WTC11 (cell line): ENCODE measurements around the gene SOX5.

Source experiments
- CBFB ChIP-seq: sonication (generic); formaldehyde crosslinking; IDR thresholded peaks from 2 replicates; pipeline ENCODE4 v1.8.1; 2022; ENCODE audit warnings: mild to moderate bottlenecking, low read depth, missing genetic modification reagents
- CREB1 ChIP-seq: sonication (generic); formaldehyde crosslinking; IDR thresholded peaks from 2 replicates; pipeline ENCODE4 v1.8.0; 2023; ENCODE audit warnings: mild to moderate bottlenecking, missing genetic modification reagents
- CREM ChIP-seq: sonication (generic); formaldehyde crosslinking; IDR thresholded peaks from 2 replicates; pipeline ENCODE4 v1.8.1; 2022; ENCODE audit warnings: mild to moderate bottlenecking, missing genetic modification reagents, moderate library complexity
- ELF4 ChIP-seq: sonication (generic); formaldehyde crosslinking; IDR thresholded peaks from 2 replicates; pipeline ENCODE4 v1.8.1; 2022; ENCODE audit warnings: low read depth, mild to moderate bottlenecking, moderate library complexity, missing genetic modification reagents
- ESRRA ChIP-seq: sonication (generic); formaldehyde crosslinking; IDR thresholded peaks from 2 replicates; pipeline ENCODE4 v1.8.1; 2022; ENCODE audit warnings: mild to moderate bottlenecking, missing genetic modification reagents, borderline replicate concordance
- FOXJ3 ChIP-seq: sonication (generic); formaldehyde crosslinking; IDR thresholded peaks from 2 replicates; pipeline ENCODE4 v1.9.0; 2021; ENCODE audit warnings: missing genetic modification reagents, mild to moderate bottlenecking, borderline replicate concordance
- FOXK1 ChIP-seq: sonication (generic); formaldehyde crosslinking; IDR thresholded peaks from 2 replicates; pipeline ENCODE4 v1.8.0; 2022; ENCODE audit warnings: mild to moderate bottlenecking, moderate library complexity, missing genetic modification reagents
- NFE2L1 ChIP-seq: sonication (generic); formaldehyde crosslinking; IDR thresholded peaks from 2 replicates; pipeline ENCODE4 v1.8.1; 2023; ENCODE audit warnings: missing genetic modification reagents
- PRRX2 ChIP-seq: fragments of 250-450 bp; sonication (Bioruptor Pico); IDR thresholded peaks from 2 replicates; pipeline ENCODE4 v1.8.0; 2021; ENCODE audit warnings: mild to moderate bottlenecking
- SMAD3 ChIP-seq: sonication (generic); formaldehyde crosslinking; IDR thresholded peaks from 2 replicates; pipeline ENCODE4 v1.8.0; 2022; ENCODE audit warnings: missing genetic modification reagents, mild to moderate bottlenecking, borderline replicate concordance
- SMAD4 ChIP-seq: sonication (generic); formaldehyde crosslinking; IDR thresholded peaks from 2 replicates; pipeline ENCODE4 v1.8.0; 2022; ENCODE audit warnings: mild to moderate bottlenecking, missing genetic modification reagents
- TF ChIP-seq, protein P1 (sequence below): fragments of 200-600 bp; IDR thresholded peaks from 2 replicates; pipeline ENCODE4 v1.8.0; 2022; ENCODE audit warnings: antibody characterized with exemption
- TF ChIP-seq, protein P2 (sequence below): sonication (generic); formaldehyde crosslinking; IDR thresholded peaks from 2 replicates; pipeline ENCODE4 v1.8.0; 2023; ENCODE audit warnings: missing genetic modification reagents, mild to moderate bottlenecking, borderline replicate concordance
- TF ChIP-seq, protein P3 (sequence below): sonication (generic); formaldehyde crosslinking; conservative IDR thresholded peaks from 2 replicates; pipeline ENCODE4 v1.8.1; 2022; ENCODE audit warnings: mild to moderate bottlenecking, missing genetic modification reagents

DNA sequence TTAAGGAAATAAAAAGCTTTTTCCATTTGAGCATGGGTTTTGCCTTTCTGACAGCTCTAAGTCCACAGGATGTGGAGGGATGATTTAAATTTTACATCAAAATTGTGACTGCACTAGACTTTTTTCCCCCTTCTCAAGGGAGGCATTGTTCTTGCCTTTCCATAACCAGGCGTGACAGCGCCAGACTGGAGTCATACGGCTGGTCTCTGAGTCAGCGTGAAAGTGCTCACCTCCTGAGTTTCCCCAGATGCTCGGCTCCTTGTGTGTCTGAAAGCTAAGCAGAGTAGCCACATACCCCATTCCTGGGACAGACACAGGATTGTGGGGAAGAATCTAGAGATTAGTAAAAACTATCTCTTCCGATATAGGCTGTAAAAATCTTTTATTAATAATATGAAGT is 43.1 kb downstream of the SOX5 start:
- TF ChIP-seq, protein P1, sequence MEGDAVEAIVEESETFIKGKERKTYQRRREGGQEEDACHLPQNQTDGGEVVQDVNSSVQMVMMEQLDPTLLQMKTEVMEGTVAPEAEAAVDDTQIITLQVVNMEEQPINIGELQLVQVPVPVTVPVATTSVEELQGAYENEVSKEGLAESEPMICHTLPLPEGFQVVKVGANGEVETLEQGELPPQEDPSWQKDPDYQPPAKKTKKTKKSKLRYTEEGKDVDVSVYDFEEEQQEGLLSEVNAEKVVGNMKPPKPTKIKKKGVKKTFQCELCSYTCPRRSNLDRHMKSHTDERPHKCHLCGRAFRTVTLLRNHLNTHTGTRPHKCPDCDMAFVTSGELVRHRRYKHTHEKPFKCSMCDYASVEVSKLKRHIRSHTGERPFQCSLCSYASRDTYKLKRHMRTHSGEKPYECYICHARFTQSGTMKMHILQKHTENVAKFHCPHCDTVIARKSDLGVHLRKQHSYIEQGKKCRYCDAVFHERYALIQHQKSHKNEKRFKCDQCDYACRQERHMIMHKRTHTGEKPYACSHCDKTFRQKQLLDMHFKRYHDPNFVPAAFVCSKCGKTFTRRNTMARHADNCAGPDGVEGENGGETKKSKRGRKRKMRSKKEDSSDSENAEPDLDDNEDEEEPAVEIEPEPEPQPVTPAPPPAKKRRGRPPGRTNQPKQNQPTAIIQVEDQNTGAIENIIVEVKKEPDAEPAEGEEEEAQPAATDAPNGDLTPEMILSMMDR, result no peak
- TF ChIP-seq SMAD4 (CRISPR knock-in tag) (no peak), ESRRA (CRISPR knock-in tag) (no peak), FOXJ3 (CRISPR knock-in tag) (no peak), CREM (CRISPR knock-in tag) (no peak), CREB1 (CRISPR knock-in tag) (no peak), ELF4 (CRISPR knock-in tag) (no peak), NFE2L1 (CRISPR knock-in tag) (no peak), FOXK1 (no peak), CBFB (no peak), PRRX2 (CRISPR knock-in tag) (no peak), SMAD3 (CRISPR knock-in tag) (no peak)
- TF ChIP-seq, protein P2, sequence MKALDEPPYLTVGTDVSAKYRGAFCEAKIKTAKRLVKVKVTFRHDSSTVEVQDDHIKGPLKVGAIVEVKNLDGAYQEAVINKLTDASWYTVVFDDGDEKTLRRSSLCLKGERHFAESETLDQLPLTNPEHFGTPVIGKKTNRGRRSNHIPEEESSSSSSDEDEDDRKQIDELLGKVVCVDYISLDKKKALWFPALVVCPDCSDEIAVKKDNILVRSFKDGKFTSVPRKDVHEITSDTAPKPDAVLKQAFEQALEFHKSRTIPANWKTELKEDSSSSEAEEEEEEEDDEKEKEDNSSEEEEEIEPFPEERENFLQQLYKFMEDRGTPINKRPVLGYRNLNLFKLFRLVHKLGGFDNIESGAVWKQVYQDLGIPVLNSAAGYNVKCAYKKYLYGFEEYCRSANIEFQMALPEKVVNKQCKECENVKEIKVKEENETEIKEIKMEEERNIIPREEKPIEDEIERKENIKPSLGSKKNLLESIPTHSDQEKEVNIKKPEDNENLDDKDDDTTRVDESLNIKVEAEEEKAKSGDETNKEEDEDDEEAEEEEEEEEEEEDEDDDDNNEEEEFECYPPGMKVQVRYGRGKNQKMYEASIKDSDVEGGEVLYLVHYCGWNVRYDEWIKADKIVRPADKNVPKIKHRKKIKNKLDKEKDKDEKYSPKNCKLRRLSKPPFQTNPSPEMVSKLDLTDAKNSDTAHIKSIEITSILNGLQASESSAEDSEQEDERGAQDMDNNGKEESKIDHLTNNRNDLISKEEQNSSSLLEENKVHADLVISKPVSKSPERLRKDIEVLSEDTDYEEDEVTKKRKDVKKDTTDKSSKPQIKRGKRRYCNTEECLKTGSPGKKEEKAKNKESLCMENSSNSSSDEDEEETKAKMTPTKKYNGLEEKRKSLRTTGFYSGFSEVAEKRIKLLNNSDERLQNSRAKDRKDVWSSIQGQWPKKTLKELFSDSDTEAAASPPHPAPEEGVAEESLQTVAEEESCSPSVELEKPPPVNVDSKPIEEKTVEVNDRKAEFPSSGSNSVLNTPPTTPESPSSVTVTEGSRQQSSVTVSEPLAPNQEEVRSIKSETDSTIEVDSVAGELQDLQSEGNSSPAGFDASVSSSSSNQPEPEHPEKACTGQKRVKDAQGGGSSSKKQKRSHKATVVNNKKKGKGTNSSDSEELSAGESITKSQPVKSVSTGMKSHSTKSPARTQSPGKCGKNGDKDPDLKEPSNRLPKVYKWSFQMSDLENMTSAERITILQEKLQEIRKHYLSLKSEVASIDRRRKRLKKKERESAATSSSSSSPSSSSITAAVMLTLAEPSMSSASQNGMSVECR (CRISPR knock-in tag), result no peak
- TF ChIP-seq, protein P3, sequence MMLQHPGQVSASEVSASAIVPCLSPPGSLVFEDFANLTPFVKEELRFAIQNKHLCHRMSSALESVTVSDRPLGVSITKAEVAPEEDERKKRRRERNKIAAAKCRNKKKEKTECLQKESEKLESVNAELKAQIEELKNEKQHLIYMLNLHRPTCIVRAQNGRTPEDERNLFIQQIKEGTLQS (CRISPR knock-in tag), result no peak
